Liver (tissue), 9 donors: Measurements from ENCODE around the gene CCDC167. TPM values are rescaled to one million over a fixed set of nuclear protein-coding genes. Genes with fewer than 3 reads are reported as not detected.

Experiments used
- DNase-seq: peaks from one replicate; pipeline ENCODE4 v3.0.0-alpha.2; 2017; ENCODE audit warnings: low spot score
- H3K27ac ChIP-seq, 2 donors: one replicate each; pipeline ENCODE4 v1.7.0; 2013; ENCODE audit warnings: inconsistent platforms in 2 of 2, low read length in 2 of 2, control low read depth in 1 of 2, low read depth in 1 of 2, mild to moderate bottlenecking in 1 of 2
- H3K27me3 ChIP-seq, 4 donors: one replicate each; pipeline versions ENCODE4 v1.6.1 to v1.7.0; 2013; ENCODE audit warnings: low read length in 3 of 4, inconsistent platforms in 1 of 4, mild to moderate bottlenecking in 1 of 4, moderate library complexity in 1 of 4; ENCODE audit not compliant: control insufficient read depth in 4 of 4, insufficient read depth in 4 of 4
- H3K36me3 ChIP-seq, 4 donors: one replicate each; pipeline versions ENCODE4 v1.6.1 to v1.7.0; 2013; ENCODE audit warnings: low read length in 3 of 4, mild to moderate bottlenecking in 3 of 4, low read depth in 1 of 4, moderate library complexity in 1 of 4; ENCODE audit not compliant: control insufficient read depth in 4 of 4, insufficient read depth in 3 of 4
- H3K4me1 ChIP-seq, 4 donors: one replicate each; pipeline versions ENCODE4 v1.6.1 to v1.7.0; 2013; ENCODE audit warnings: low read length in 3 of 4, mild to moderate bottlenecking in 3 of 4, moderate library complexity in 1 of 4; ENCODE audit not compliant: control insufficient read depth in 4 of 4, insufficient read depth in 4 of 4
- H3K4me3 ChIP-seq, 3 donors: one replicate each; pipeline versions ENCODE4 v1.6.1 to v1.7.0; 2013; ENCODE audit warnings: low read length in 3 of 3, control low read depth in 1 of 3, low read depth in 1 of 3, mild to moderate bottlenecking in 1 of 3
- H3K9ac ChIP-seq, 2 donors: one replicate each; pipeline ENCODE4 v1.7.0; 2013; ENCODE audit warnings: low read length in 2 of 2, mild to moderate bottlenecking in 2 of 2, moderate library complexity in 2 of 2, control low read depth in 1 of 2, low read depth in 1 of 2
- H3K9me3 ChIP-seq, 4 donors: one replicate each; pipeline versions ENCODE4 v1.6.1 to v1.7.0; 2013; ENCODE audit warnings: low read length in 3 of 4; ENCODE audit not compliant: control insufficient read depth in 4 of 4
- ATF3 ChIP-seq: IDR thresholded peaks from 2 replicates; pipeline ENCODE4 v1.6.1; 2016; ENCODE audit warnings: antibody characterized with exemption
- CTCF ChIP-seq: fragments of 150-350 bp; IDR thresholded peaks from 2 replicates; pipeline ENCODE4 v1.5.1; 2017; ENCODE audit warnings: improper control_type of control experiment, low read depth, low read length; ENCODE audit not compliant: missing input control
- EGR1 ChIP-seq, 2 donors: IDR thresholded peaks; 2 replicates each; pipeline ENCODE4 v1.6.1; 2016 to 2018; ENCODE audit warnings: antibody characterized with exemption in 2 of 2, low read depth in 2 of 2
- FOXA1 ChIP-seq: IDR thresholded peaks from 2 replicates; pipeline ENCODE4 v1.6.1; 2016; ENCODE audit warnings: antibody characterized with exemption
- FOXA2 ChIP-seq: IDR thresholded peaks from 2 replicates; pipeline ENCODE4 v1.6.1; 2016; ENCODE audit warnings: antibody characterized with exemption
- GABPA ChIP-seq, 2 donors: IDR thresholded peaks in 1 of 2; conservative IDR thresholded peaks in 1 of 2; 2 replicates each; pipeline ENCODE4 v1.6.1; 2016; ENCODE audit warnings: antibody characterized with exemption in 2 of 2, mild to moderate bottlenecking in 1 of 2, moderate library complexity in 1 of 2
- HNF4A ChIP-seq, 2 donors: conservative IDR thresholded peaks; 2 replicates each; pipeline ENCODE4 v1.6.1; 2016; ENCODE audit warnings: antibody characterized with exemption in 2 of 2, mild to moderate bottlenecking in 2 of 2
- HNF4G ChIP-seq: IDR thresholded peaks from 2 replicates; pipeline ENCODE4 v1.6.1; 2016; ENCODE audit warnings: antibody characterized with exemption
- JUND ChIP-seq, 2 donors: IDR thresholded peaks; 2 replicates each; pipeline ENCODE4 v1.6.1; 2016; ENCODE audit warnings: antibody characterized with exemption in 2 of 2
- MAX ChIP-seq: IDR thresholded peaks from 2 replicates; pipeline ENCODE4 v1.6.1; 2016; ENCODE audit warnings: antibody characterized with exemption
- NR2F2 ChIP-seq: IDR thresholded peaks from 2 replicates; pipeline ENCODE4 v1.6.1; 2016; ENCODE audit warnings: antibody characterized with exemption
- REST ChIP-seq: IDR thresholded peaks from 2 replicates; pipeline ENCODE4 v1.6.1; 2016; ENCODE audit warnings: antibody characterized with exemption, mild to moderate bottlenecking
- RXRA ChIP-seq, 2 donors: IDR thresholded peaks; 2 replicates each; pipeline ENCODE4 v1.6.1; 2017 to 2018; ENCODE audit warnings: antibody characterized with exemption in 2 of 2, mild to moderate bottlenecking in 1 of 2
- SP1 ChIP-seq: IDR thresholded peaks from 2 replicates; pipeline ENCODE4 v1.6.1; 2018; ENCODE audit warnings: antibody characterized with exemption, mild to moderate bottlenecking
- TAF1 ChIP-seq: conservative IDR thresholded peaks from 2 replicates; pipeline ENCODE4 v1.6.1; 2016; ENCODE audit warnings: antibody characterized with exemption, mild to moderate bottlenecking
- YY1 ChIP-seq: IDR thresholded peaks from 2 replicates; pipeline ENCODE4 v1.6.1; 2016; ENCODE audit warnings: antibody characterized with exemption, mild to moderate bottlenecking
- ZBTB33 ChIP-seq: IDR thresholded peaks from 2 replicates; pipeline ENCODE4 v1.6.1; 2016; ENCODE audit warnings: antibody characterized with exemption
- WGBS: extraction: QIAGEN DNeasy Blood & Tissue Kit; methylation state at CpG from one replicate; pipeline ENCODE4 v1.1.7; 2013; 5-methylcytosine and 5-hydroxymethylcytosine counted together
- polyA plus RNA-seq, 2 donors: library from polyadenylated mRNA; stranded (reverse) in 1 of 2; unstranded in 1 of 2; fragments of 200-250 nt in 1 of 2; fragments of >200 nt in 1 of 2; fragmentation: Nextera tagmentation in 1 of 2; extraction: Ambion mirVana in 1 of 2; gene quantifications; one replicate each; pipeline versions ENCODE4 v1.2.1 to v1.2.3, GENCODE V29; 2013 to 2015
- total RNA-seq, 2 donors: library from RNA; depleted of rRNA; stranded (reverse); fragments of >200 nt; gene quantifications; one replicate each; pipeline ENCODE4 v1.2.3, GENCODE V29; 2014
- donor health status: healthy.
- donor health status: healthy.
- donor health status: healthy.
- donor health status: healthy.
- donor health status: healthy.

Gene CCDC167
- total and polyA plus RNA-seq, 4 donors, result 14.1 to 54.8 (median 42.7) TPM

GRCh38 chr6:37481711-37482605 is 17.7 kb downstream of the CCDC167 start:
- H3K27me3 ChIP-seq, result no peaks in the 10 kb centered on the region
- H3K9me3 ChIP-seq, result no peaks in the 10 kb centered on the region
- H3K4me3 ChIP-seq, result no peak overlapping the region
- H3K4me1 ChIP-seq, result no peaks in the 10 kb centered on the region
- WGBS, result 88% methylated on average over 15 of the region's 15 CpGs
- peaks cover 2 to 65% (median 29%) of the 10 kb centered on the region in 4 donors for H3K36me3 ChIP-seq
- no peak overlapping the region for H3K27ac ChIP-seq
- H3K9ac ChIP-seq, result no peak overlapping the region
- no peak for DNase-seq
- TF ChIP-seq SP1, result no peak
- TF ChIP-seq ZBTB33, result no peak
- TF ChIP-seq FOXA2, result no peak
- TF ChIP-seq YY1, result no peak
- no peak for TF ChIP-seq TAF1
- no peak for TF ChIP-seq GABPA (IDR thresholded peaks at IDR 0.05 in 1 of 2, conservative IDR thresholded peaks at IDR 0.05 in 1 of 2)
- TF ChIP-seq REST, result no peak
- no peak for TF ChIP-seq FOXA1
- no peak for TF ChIP-seq EGR1 (IDR thresholded peaks at IDR 0.05; ENCODE audit: low read depth in 2 of 2)
- no peak for TF ChIP-seq CTCF
- no peak for TF ChIP-seq ATF3
- no peak for TF ChIP-seq HNF4G
- TF ChIP-seq RXRA (IDR thresholded peaks at IDR 0.05), result no peak
- TF ChIP-seq MAX, result no peak
- TF ChIP-seq JUND (IDR thresholded peaks at IDR 0.05), result no peak
- no peak for TF ChIP-seq NR2F2
- no peak for TF ChIP-seq HNF4A (conservative IDR thresholded peaks at IDR 0.05)
